Progenitor cell of endocrine pancreas (in vitro differentiated cells): ENCODE measurements around the gene BBLN. TPM values are rescaled to one million over a fixed set of nuclear protein-coding genes. Genes with fewer than 3 reads are reported as not detected.

Experiments used
- DNase-seq: peaks from one replicate; pipeline ENCODE4 v3.0.0; 2021; ENCODE audit warnings: low spot score; ENCODE audit not compliant: unreplicated experiment
- H3K27ac Mint-ChIP-seq: 2 replicates; pipeline ENCODE4 v1.8.0; 2021; ENCODE audit warnings: mild to moderate bottlenecking, moderate library complexity, mixed read lengths
- H3K27me3 Mint-ChIP-seq: 2 replicates; pipeline ENCODE4 v1.8.0; 2021; ENCODE audit warnings: mixed read lengths
- H3K36me3 Mint-ChIP-seq: 2 replicates; pipeline ENCODE4 v1.8.0; 2022; ENCODE audit warnings: mixed read lengths; ENCODE audit not compliant: insufficient read depth
- H3K4me1 Mint-ChIP-seq: 2 replicates; pipeline ENCODE4 v1.8.0; 2021; ENCODE audit warnings: low read depth, mixed read lengths
- H3K4me3 Mint-ChIP-seq: 2 replicates; pipeline ENCODE4 v1.8.0; 2021; ENCODE audit warnings: low read depth, mild to moderate bottlenecking, moderate library complexity, mixed read lengths
- H3K9me3 Mint-ChIP-seq: 2 replicates; pipeline ENCODE4 v1.8.0; 2021; ENCODE audit warnings: low read depth, mixed read lengths
- total RNA-seq: library from RNA; stranded (reverse); gene quantifications from 2 replicates; pipeline ENCODE4 v1.2.1, GENCODE V29; 2021
- TF ChIP-seq, protein P1 (sequence below): fragments of 200-600 bp; sonication (generic); IDR thresholded peaks from one replicate; pipeline ENCODE4 v1.5.0; 2021; ENCODE audit warnings: antibody characterized with exemption, mild to moderate bottlenecking; ENCODE audit not compliant: unreplicated experiment

Gene BBLN
- total RNA-seq, 1 donor from 2014 or later = 57.3 TPM

- Mint-ChIP-seq H3K9me3 (no peaks in the 10 kb centered on the region), H3K36me3 (no peaks in the 10 kb centered on the region), H3K27me3 (peaks cover 9% of the 10 kb centered on the region), H3K27ac (no peak overlapping the region), H3K4me1 (peaks cover 7% of the 10 kb centered on the region), H3K4me3 (no peak overlapping the region)
- TF ChIP-seq, protein P1, sequence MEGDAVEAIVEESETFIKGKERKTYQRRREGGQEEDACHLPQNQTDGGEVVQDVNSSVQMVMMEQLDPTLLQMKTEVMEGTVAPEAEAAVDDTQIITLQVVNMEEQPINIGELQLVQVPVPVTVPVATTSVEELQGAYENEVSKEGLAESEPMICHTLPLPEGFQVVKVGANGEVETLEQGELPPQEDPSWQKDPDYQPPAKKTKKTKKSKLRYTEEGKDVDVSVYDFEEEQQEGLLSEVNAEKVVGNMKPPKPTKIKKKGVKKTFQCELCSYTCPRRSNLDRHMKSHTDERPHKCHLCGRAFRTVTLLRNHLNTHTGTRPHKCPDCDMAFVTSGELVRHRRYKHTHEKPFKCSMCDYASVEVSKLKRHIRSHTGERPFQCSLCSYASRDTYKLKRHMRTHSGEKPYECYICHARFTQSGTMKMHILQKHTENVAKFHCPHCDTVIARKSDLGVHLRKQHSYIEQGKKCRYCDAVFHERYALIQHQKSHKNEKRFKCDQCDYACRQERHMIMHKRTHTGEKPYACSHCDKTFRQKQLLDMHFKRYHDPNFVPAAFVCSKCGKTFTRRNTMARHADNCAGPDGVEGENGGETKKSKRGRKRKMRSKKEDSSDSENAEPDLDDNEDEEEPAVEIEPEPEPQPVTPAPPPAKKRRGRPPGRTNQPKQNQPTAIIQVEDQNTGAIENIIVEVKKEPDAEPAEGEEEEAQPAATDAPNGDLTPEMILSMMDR = no peak
- DNase-seq = no peak
Observed at GRCh38 chr9:128211186-128211980, 51.3 kb downstream of the BBLN start.

- peaks cover 8% of the 10 kb centered on the region for H3K27me3 Mint-ChIP-seq
- H3K9me3 Mint-ChIP-seq = no peaks in the 10 kb centered on the region
- DNase-seq = no peak
- H3K36me3 Mint-ChIP-seq = no peaks in the 10 kb centered on the region
- no peak overlapping the region for H3K4me3 Mint-ChIP-seq
- TF ChIP-seq, protein P1 = no peak
- H3K27ac Mint-ChIP-seq = no peak overlapping the region
- peaks cover 2% of the 10 kb centered on the region for H3K4me1 Mint-ChIP-seq
Observed at GRCh38 chr9:128211981-128212281, 51.9 kb downstream of the BBLN start.

Other genes with a start within 250 kb of the BBLN start
- gene ST6GALNAC4, start 243.2 kb upstream of the BBLN start, total RNA-seq = 7.0 and 7.7 TPM in 2 replicates
- gene PIP5KL1, start 229.5 kb upstream of the BBLN start, total RNA-seq = 3.4 and 3.6 TPM in 2 replicates
- gene DPM2, start 222.4 kb upstream of the BBLN start, total RNA-seq = 34.0 and 37.7 TPM in 2 replicates
- gene EEIG1, start 179.3 kb upstream of the BBLN start, total RNA-seq = 48.2 and 54.1 TPM in 2 replicates
- 9.6 and 10.8 TPM in 2 replicates for gene NAIF1, start 92.9 kb upstream of the BBLN start, total RNA-seq
- 9.7 and 10.0 TPM in 2 replicates for gene SLC25A25, start 92.0 kb upstream of the BBLN start, total RNA-seq
- 60.4 and 61.5 TPM in 2 replicates for gene PTGES2, start 32.5 kb upstream of the BBLN start, total RNA-seq
- gene LCN2, start 10.8 kb upstream of the BBLN start, total RNA-seq = not detected in 2 replicates
- 155 and 164 TPM in 2 replicates for gene CIZ1, start 31.3 kb downstream of the BBLN start, total RNA-seq
- 34.1 and 38.0 TPM in 2 replicates for gene DNM1, start 43.1 kb downstream of the BBLN start, total RNA-seq
- 87.0 and 108 TPM in 2 replicates for gene GOLGA2, start 115.7 kb downstream of the BBLN start, total RNA-seq
- 18.8 and 20.7 TPM in 2 replicates for gene SWI5, start 116.0 kb downstream of the BBLN start, total RNA-seq
- 29.2 and 31.6 TPM in 2 replicates for gene TRUB2, start 162.2 kb downstream of the BBLN start, total RNA-seq
- gene COQ4, start 162.6 kb downstream of the BBLN start, total RNA-seq = 64.5 and 68.5 TPM in 2 replicates
- gene SLC27A4, start 180.3 kb downstream of the BBLN start, total RNA-seq = 26.4 and 28.3 TPM in 2 replicates
- gene URM1, start 211.1 kb downstream of the BBLN start, total RNA-seq = 54.4 and 60.9 TPM in 2 replicates